K562 (cell line): Measurements from ENCODE around the gene HOATZ. TPM values are rescaled to one million over a fixed set of nuclear protein-coding genes. Genes with fewer than 3 reads are reported as not detected.

Source experiments
- ATAC-seq: fragments of 200-7000 bp; cut with Tn5 transposase; 3 replicates; pipeline ENCODE4 v1.9.1; 2020; ENCODE audit warnings: moderate library complexity
- BruUV-seq: library from RNA; stranded (reverse); fragments of 400-500 nt; replicated peaks from 2 replicates; lab custom pipeline; 2021; lab: Mats Ljungman, UMichigan
- CTCF ChIA-PET: fragments of 300-600 bp; formaldehyde crosslinking; extraction: SDS; loops from one replicate; lab custom pipeline; 2021; ENCODE audit warnings: low intra/inter-chr PET ratio; lab: Yijun Ruan, JAX
- POLR2A ChIA-PET: fragments of 300-600, 350-650 bp; sonication (Branson Sonifier 250); formaldehyde crosslinking; extraction: SDS; loops from one replicate; lab custom pipeline; 2021; ENCODE audit warnings: antibody characterized with exemption, inconsistent platforms; lab: Yijun Ruan, JAX
- DNase-seq, 4 experiments: peaks; one replicate each; pipeline versions ENCODE4 v3.0.0 to v3.0.0-alpha.2; 2011 to 2018; ENCODE audit warnings: low spot score in 3 of 4, mixed read lengths in 3 of 4; ENCODE audit errors: extremely low read depth in 1 of 4
- FAIRE-seq: peaks from 2 replicates; lab custom pipeline; 2011; peaks lifted over from hg19 to GRCh38; lab: Jason Lieb, UNC
- H2AFZ ChIP-seq: 2 replicates; pipeline ENCODE4 v1.6.0; 2011; ENCODE audit warnings: low read depth, low read length, control low read depth, inconsistent platforms
- H3K27ac ChIP-seq: fragments of 200-600 bp; 3 replicates; pipeline ENCODE4 v1.8.0; 2011; ENCODE audit warnings: low read depth, mild to moderate bottlenecking, control low read depth, inconsistent platforms, low read length, moderate library complexity, mixed read lengths; ENCODE audit errors: extremely low read depth
- H3K27me3 ChIP-seq, 2 experiments: fragments of 300-600 bp in 1 of 2; 2 replicates in 1 of 2; 3 replicates in 1 of 2; pipeline versions ENCODE4 v1.6.0 to v1.8.0; 2011; ENCODE audit warnings: inconsistent platforms in 2 of 2, low read length in 2 of 2, mild to moderate bottlenecking in 1 of 2, mixed read lengths in 1 of 2, moderate library complexity in 1 of 2; ENCODE audit not compliant: control insufficient read depth in 2 of 2, insufficient read depth in 2 of 2
- H3K36me3 ChIP-seq: fragments of 300-600 bp; 3 replicates; pipeline ENCODE4 v1.8.0; 2011; ENCODE audit warnings: mild to moderate bottlenecking, low read length, inconsistent platforms; ENCODE audit not compliant: control insufficient read depth, insufficient read depth
- H3K4me1 ChIP-seq, 2 experiments: fragments of 200-600 bp in 1 of 2; replicated peaks in 1 of 2; 2 replicates in 1 of 2; 3 replicates in 1 of 2; pipeline versions ENCODE4 v1.5.1 to v1.8.0; 2011; ENCODE audit warnings: inconsistent platforms in 2 of 2, low read length in 2 of 2, mild to moderate bottlenecking in 1 of 2, mixed read lengths in 1 of 2, moderate library complexity in 1 of 2; ENCODE audit not compliant: control insufficient read depth in 2 of 2, insufficient read depth in 2 of 2
- H3K4me2 ChIP-seq: 2 replicates; pipeline ENCODE4 v1.6.1; 2011; ENCODE audit warnings: low read length, control low read depth, inconsistent platforms, mixed read lengths; ENCODE audit not compliant: insufficient read depth
- H3K4me3 ChIP-seq: fragments of 200-600 bp; sonication (generic), shearing (Covaris generic); 2 replicates; pipeline ENCODE4 v1.5.1; 2016; ENCODE audit warnings: control low read depth, inconsistent platforms
- H3K79me2 ChIP-seq: fragments of 200-600 bp; 3 replicates; pipeline ENCODE4 v1.8.0; 2011; ENCODE audit warnings: low read length, inconsistent platforms; ENCODE audit not compliant: control insufficient read depth, insufficient read depth
- H3K9ac ChIP-seq, 2 experiments: 2 replicates each; pipeline versions ENCODE4 v1.6.0 to v1.6.1; 2011; ENCODE audit warnings: low read depth in 2 of 2, low read length in 2 of 2, control low read depth in 1 of 2, inconsistent platforms in 1 of 2, mild to moderate bottlenecking in 1 of 2, mixed read lengths in 1 of 2; ENCODE audit not compliant: insufficient read depth in 1 of 2
- H3K9me1 ChIP-seq: one replicate; pipeline ENCODE4 v1.6.0; 2011; ENCODE audit warnings: inconsistent platforms, mild to moderate bottlenecking, low read length, moderate library complexity; ENCODE audit not compliant: control insufficient read depth, insufficient read depth
- H3K9me3 ChIP-seq: replicated peaks from 2 replicates; pipeline ENCODE4 v1.5.1; 2011; ENCODE audit warnings: low read depth, low read length, inconsistent platforms; ENCODE audit not compliant: control insufficient read depth, insufficient read depth
- H4K20me1 ChIP-seq: replicated peaks from 2 replicates; pipeline ENCODE4 v1.6.1; 2011; ENCODE audit warnings: low read length, inconsistent platforms, mixed read lengths; ENCODE audit not compliant: control insufficient read depth, insufficient read depth
- DEAF1 ChIP-seq: fragments of 450-650 bp; formaldehyde crosslinking; IDR thresholded peaks from 2 replicates; pipeline ENCODE4 v1.4.0; 2020; ENCODE audit warnings: mild to moderate bottlenecking, moderate library complexity
- MAZ ChIP-seq, 2 experiments: fragments of 450-650 bp in 1 of 2; sonication (generic) in 1 of 2; formaldehyde crosslinking; IDR thresholded peaks in 1 of 2; conservative IDR thresholded peaks in 1 of 2; 2 replicates each; pipeline versions ENCODE4 v1.4.0 to v1.5.0; 2020; ENCODE audit warnings: mild to moderate bottlenecking in 1 of 2, missing genetic modification reagents in 1 of 2
- NCOA6 ChIP-seq: fragments of 450-650 bp; IDR thresholded peaks from 2 replicates; pipeline ENCODE4 v1.6.1; 2017; ENCODE audit warnings: mild to moderate bottlenecking
- RAD21 ChIP-seq, 2 experiments: fragments of 250-450 bp in 1 of 2; fragments of 450-650 bp in 1 of 2; sonication (Bioruptor Pico) in 1 of 2; formaldehyde crosslinking in 1 of 2; IDR thresholded peaks in 1 of 2; conservative IDR thresholded peaks in 1 of 2; 2 replicates each; pipeline versions ENCODE4 v1.4.0 to v1.8.0; 2020 to 2022; ENCODE audit warnings: mild to moderate bottlenecking in 2 of 2, moderate library complexity in 1 of 2
- REST ChIP-seq, 2 experiments: fragments of 450-650 bp; formaldehyde crosslinking in 1 of 2; IDR thresholded peaks; 2 replicates each; pipeline versions ENCODE4 v1.4.0 to v1.6.1; 2014 to 2020; ENCODE audit warnings: mild to moderate bottlenecking in 2 of 2, borderline replicate concordance in 1 of 2, low read depth in 1 of 2
- SETDB1 ChIP-seq: IDR thresholded peaks from one replicate; pipeline ENCODE4 v1.6.1; 2012; ENCODE audit warnings: low read length, control low read depth, inconsistent platforms
- SMAD4 ChIP-seq: fragments of 250-450 bp; sonication (Bioruptor Pico); conservative IDR thresholded peaks from 2 replicates; pipeline ENCODE4 v1.8.0; 2021; ENCODE audit warnings: inconsistent platforms, mild to moderate bottlenecking, moderate library complexity
- SMC3 ChIP-seq: conservative IDR thresholded peaks from 2 replicates; pipeline ENCODE4 v1.6.1; 2011; ENCODE audit warnings: low read depth, low read length, improper control_type of control experiment; ENCODE audit not compliant: insufficient read depth
- ZNF778 ChIP-seq: fragments of 450-650 bp; formaldehyde crosslinking; IDR thresholded peaks from 2 replicates; pipeline ENCODE4 v1.4.0; 2020; ENCODE audit warnings: mild to moderate bottlenecking, moderate library complexity
- ZZZ3 ChIP-seq: fragments of 450-650 bp; IDR thresholded peaks from 2 replicates; pipeline ENCODE4 v1.6.1; 2016; ENCODE audit warnings: antibody characterized with exemption, mild to moderate bottlenecking, moderate library complexity
- WGBS: fragments of 100-300 bp; shearing (Covaris generic); methylation state at CpG from one replicate; pipeline ENCODE4 v1.1.6; 2016; ENCODE audit warnings: low coverage, mixed read lengths; ENCODE audit not compliant: insufficient coverage; ENCODE audit errors: missing lambda C conversion rate; 5-methylcytosine and 5-hydroxymethylcytosine counted together
- in situ Hi-C: fragments of 300-500 bp; cut with MboI; formaldehyde crosslinking; loops from 4 replicates; pipeline ENCODE4 v1.15.0; 2018; ENCODE audit warnings: inconsistent platforms, mixed read lengths
- intact Hi-C: fragments of 100-400 bp; cut with micrococcal nuclease; formaldehyde crosslinking; loops from 2 replicates; pipeline ENCODE4 v1.14.2; 2022
- polyA plus RNA-seq, 8 experiments: library from polyadenylated mRNA; depleted of rRNA in 4 of 8; stranded (reverse) in 5 of 8; unstranded in 3 of 8; fragments of >200 nt; fragmentation: Nextera tagmentation in 2 of 8; fragmentation: Illumina TruSeq in 1 of 8; extraction: Ambion mirVana in 2 of 8; extraction: Trizol in 1 of 8; gene quantifications; 2 replicates each; pipeline versions ENCODE4 v1.2.1 to v1.2.3, GENCODE V29; 2011 to 2014; ENCODE audit warnings: inconsistent platforms in 1 of 8, missing spikeins in 1 of 8
- total RNA-seq, 7 experiments: library from RNA; depleted of rRNA in 6 of 7; stranded (reverse); fragments of >200 nt in 6 of 7; fragmentation: Illumina TruSeq in 2 of 7; extraction: Trizol in 2 of 7; gene quantifications; 2 replicates each; pipeline versions ENCODE4 v1.2.1 to v1.2.3, GENCODE V29; 2011 to 2021; ENCODE audit warnings: low replicate concordance in 1 of 7

The HOATZ gene
- total and polyA plus RNA-seq, 9 of the 15 experiments (the other 6 are each of a cell fraction or from before 2014, with no cell fraction given): not detected

- WGBS: 0% methylated on average over 1 of the region's 1 CpG
- ChIA-PET CTCF (interaction anchor here (1.4 to 3.9 kb wide), 4 partner anchors 191 to 694 kb away, joined by 6 to 31 read pairs (median 14); no protein-coding TSS in a partner anchor), POLR2A (interaction anchor here (0.5 to 0.8 kb wide), 2 partner anchors 14 to 19 kb away, joined by 3 to 4 read pairs; no protein-coding TSS in a partner anchor)
- Histone ChIP-seq H3K9me3 (no peaks in the 10 kb centered on the region), H3K4me1 (no peaks in the 10 kb centered on the region), H2AFZ (no peak overlapping the region), H3K36me3 (no peaks in the 10 kb centered on the region), H3K9me1 (no peaks in the 10 kb centered on the region), H3K4me3 (no peak overlapping the region), H3K27me3 (0 out of 5 replicates have a peak, but pooled peaks cover 0 to 2% of the 10 kb centered on the region in 2 experiments), H4K20me1 (no peaks in the 10 kb centered on the region), H3K9ac (no peak overlapping the region), H3K27ac (no peak overlapping the region), H3K79me2 (no peaks in the 10 kb centered on the region), H3K4me2 (no peak overlapping the region)
- ATAC-seq (peak; percentile 75), FAIRE-seq (peak; percentile 84), DNase-seq (peak; percentile 25 to 64 (median 39))
- intact Hi-C loops (loop anchor here (1.0 kb wide), 2 partner anchors 191 to 255 kb away; no protein-coding TSS in a partner anchor), in situ Hi-C loops (no loop called here)
- no TSS peak for BruUV-seq
- TF ChIP-seq SMAD4 (CRISPR knock-in tag) (no peak), NCOA6 (no peak), SMC3 (peak; percentile 48; the same call in 1 of the 2 replicates), SETDB1 (no peak), ZZZ3 (no peak), REST (IDR thresholded peaks at IDR 0.05; ENCODE audit: borderline replicate concordance) (peak; percentile 59; the same call in 1 of the 2 replicates), REST (CRISPR knock-in tag; IDR thresholded peaks at IDR 0.05; ENCODE audit: low read depth) (no peak), MAZ (CRISPR knock-in tag; conservative IDR thresholded peaks at IDR 0.05 in 1 of 2, IDR thresholded peaks at IDR 0.05 in 1 of 2) (0 out of 4 replicates have a peak, but pooled peaks of 1 of the 2 experiments have one; percentile 6), DEAF1 (CRISPR knock-in tag) (peak; percentile 44; the same call in 1 of the 2 replicates), ZNF778 (CRISPR knock-in tag) (no peak), RAD21 (CRISPR knock-in tag; conservative IDR thresholded peaks at IDR 0.05 in 1 of 2, IDR thresholded peaks at IDR 0.05 in 1 of 2) (peak; percentile 59 to 81)
Measured at GRCh38 chr11:111586388-111586831, 71.8 kb downstream of the HOATZ start.
